ENCODE data around the gene ZDHHC18.
A peak's percentile ranks its signal among the peaks of the same experiment; 100 is the strongest.

The ZDHHC18 gene

GRCh38 chr1:26853156-26853555 lies 26.7 kb downstream of the ZDHHC18 start:
- Histone ChIP-seq H3K36me3 (ENCODE audit: control insufficient read depth, insufficient read depth, low read length) (no peaks in the 10 kb centered on the region), H3K9ac (no peak overlapping the region), H3K4me3 (ENCODE audit: low read depth, low read length) (no peak overlapping the region), H3K9me3 (ENCODE audit: control insufficient read depth, low read length) (no peaks in the 10 kb centered on the region), H3K4me2 (ENCODE audit: low read length) (no peak overlapping the region), H3K79me2 (no peaks in the 10 kb centered on the region), H2AFZ (no peak overlapping the region), H3K27ac (no peak overlapping the region), H3K4me1 (no peaks in the 10 kb centered on the region), H3K27me3 (ENCODE audit: control insufficient read depth, insufficient read depth, low read length) (no peaks in the 10 kb centered on the region)
- peak; percentile 60 for TF ChIP-seq CTCF (IDR thresholded peaks at IDR 0.05)

- Histone ChIP-seq H3K4me3 (ENCODE audit: low read depth, low read length) (no peak overlapping the region), H3K79me2 (no peaks in the 10 kb centered on the region), H3K27me3 (ENCODE audit: control insufficient read depth, insufficient read depth, low read length) (no peaks in the 10 kb centered on the region), H3K36me3 (ENCODE audit: control insufficient read depth, insufficient read depth, low read length) (no peaks in the 10 kb centered on the region), H3K9me3 (ENCODE audit: control insufficient read depth, low read length) (no peaks in the 10 kb centered on the region), H3K4me2 (ENCODE audit: low read length) (no peak overlapping the region), H2AFZ (no peak overlapping the region), H3K27ac (no peak overlapping the region), H3K4me1 (no peaks in the 10 kb centered on the region), H3K9ac (no peak overlapping the region)
- no peak for TF ChIP-seq CTCF (IDR thresholded peaks at IDR 0.05)
Observed at GRCh38 chr1:26853600-26853999, 27.1 kb downstream of the ZDHHC18 start.

GRCh38 chr1:26854906-26855305 lies 28.4 kb downstream of the ZDHHC18 start:
- Histone ChIP-seq H3K9ac (no peak overlapping the region), H3K79me2 (no peaks in the 10 kb centered on the region), H3K4me3 (ENCODE audit: low read depth, low read length) (no peak overlapping the region), H3K4me1 (no peaks in the 10 kb centered on the region), H3K27me3 (ENCODE audit: control insufficient read depth, insufficient read depth, low read length) (no peaks in the 10 kb centered on the region), H3K27ac (no peak overlapping the region), H3K36me3 (ENCODE audit: control insufficient read depth, insufficient read depth, low read length) (no peaks in the 10 kb centered on the region), H2AFZ (no peak overlapping the region), H3K4me2 (ENCODE audit: low read length) (no peak overlapping the region), H3K9me3 (ENCODE audit: control insufficient read depth, low read length) (no peaks in the 10 kb centered on the region)
- no peak for TF ChIP-seq CTCF (IDR thresholded peaks at IDR 0.05)

- H3K36me3 ChIP-seq (ENCODE audit: control insufficient read depth, insufficient read depth, low read length), result no peaks in the 10 kb centered on the region
- H3K9me3 ChIP-seq (ENCODE audit: control insufficient read depth, low read length), result no peaks in the 10 kb centered on the region
- H3K27me3 ChIP-seq (ENCODE audit: control insufficient read depth, insufficient read depth, low read length), result no peaks in the 10 kb centered on the region
- H3K4me3 ChIP-seq (ENCODE audit: low read depth, low read length), result no peak overlapping the region
- no peak overlapping the region for H2AFZ ChIP-seq
- no peak overlapping the region for H3K9ac ChIP-seq
- no peaks in the 10 kb centered on the region for H3K79me2 ChIP-seq
- TF ChIP-seq CTCF (IDR thresholded peaks at IDR 0.05), result no peak
- no peaks in the 10 kb centered on the region for H3K4me1 ChIP-seq
- H3K27ac ChIP-seq, result no peak overlapping the region
- H3K4me2 ChIP-seq (ENCODE audit: low read length), result no peak overlapping the region
Observed at GRCh38 chr1:26855636-26856035, 29.1 kb downstream of the ZDHHC18 start.

GRCh38 chr1:26856181-26856580 lies 29.7 kb downstream of the ZDHHC18 start:
- Histone ChIP-seq H3K9me3 (ENCODE audit: control insufficient read depth, low read length) (no peaks in the 10 kb centered on the region), H3K27ac (no peak overlapping the region), H3K4me2 (ENCODE audit: low read length) (no peak overlapping the region), H3K4me1 (no peaks in the 10 kb centered on the region), H3K79me2 (no peaks in the 10 kb centered on the region), H3K27me3 (ENCODE audit: control insufficient read depth, insufficient read depth, low read length) (no peaks in the 10 kb centered on the region), H3K36me3 (ENCODE audit: control insufficient read depth, insufficient read depth, low read length) (no peaks in the 10 kb centered on the region), H3K9ac (no peak overlapping the region), H3K4me3 (ENCODE audit: low read depth, low read length) (no peak overlapping the region), H2AFZ (no peak overlapping the region)
- no peak for TF ChIP-seq CTCF (IDR thresholded peaks at IDR 0.05)
